ENCODE data around the gene MAP2K2. TPM values are rescaled to one million over a fixed set of nuclear protein-coding genes. Genes with fewer than 3 reads are reported as not detected.

The MAP2K2 gene

DNA sequence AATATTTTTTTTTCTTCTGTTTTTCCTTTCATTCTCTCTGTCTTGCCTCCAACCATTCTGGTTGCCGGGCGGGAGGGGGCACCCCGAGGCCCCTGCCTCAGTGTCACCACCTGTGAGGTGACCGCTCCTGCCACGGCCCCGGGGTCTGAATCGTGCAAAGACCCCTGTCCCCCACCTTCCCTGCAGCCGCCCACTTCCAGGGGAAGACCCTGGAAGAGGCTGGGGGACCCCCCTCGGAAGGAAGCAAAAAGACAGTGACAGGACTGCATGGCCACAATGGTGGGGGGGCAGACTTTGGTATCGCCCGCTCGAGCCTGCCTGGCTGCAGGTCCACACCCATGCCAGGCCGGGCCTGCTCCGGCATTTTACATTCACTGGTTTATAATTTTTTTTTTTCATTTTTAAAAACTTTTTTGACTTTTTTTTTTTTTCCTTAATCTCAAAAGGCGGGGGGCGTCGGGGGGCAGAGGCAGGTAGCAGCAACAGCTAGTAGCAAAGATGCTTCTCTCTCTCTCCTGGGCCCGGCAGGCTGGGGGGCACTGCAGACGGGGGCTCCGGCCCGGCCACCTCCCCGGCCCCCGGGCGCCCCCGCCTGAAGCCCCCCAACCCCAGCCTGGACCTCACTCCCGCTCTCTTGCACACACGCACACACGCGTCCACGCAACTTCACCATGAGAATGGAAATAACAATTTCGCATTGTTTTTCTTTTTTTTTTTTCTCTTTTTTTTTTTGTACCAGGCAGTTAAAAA lies 79.8 kb downstream of the MAP2K2 start:
- Histone ChIP-seq H3K9me3 (replicated peaks; ENCODE audit: low read length) (no peaks in the 10 kb centered on the region), H3K4me2 (ENCODE audit: low read length) (no peak overlapping the region), H3K27me3 (ENCODE audit: control insufficient read depth, insufficient read depth, low read length) (no peaks in the 10 kb centered on the region), H3K36me3 (ENCODE audit: insufficient read depth, low read length) (peaks cover 23% of the 10 kb centered on the region), H3K9ac (ENCODE audit: low read depth, low read length) (no peak overlapping the region), H3K4me3 (ENCODE audit: low read length) (no peak overlapping the region), H3K4me1 (ENCODE audit: control insufficient read depth, insufficient read depth, low read length) (no peaks in the 10 kb centered on the region)

DNA sequence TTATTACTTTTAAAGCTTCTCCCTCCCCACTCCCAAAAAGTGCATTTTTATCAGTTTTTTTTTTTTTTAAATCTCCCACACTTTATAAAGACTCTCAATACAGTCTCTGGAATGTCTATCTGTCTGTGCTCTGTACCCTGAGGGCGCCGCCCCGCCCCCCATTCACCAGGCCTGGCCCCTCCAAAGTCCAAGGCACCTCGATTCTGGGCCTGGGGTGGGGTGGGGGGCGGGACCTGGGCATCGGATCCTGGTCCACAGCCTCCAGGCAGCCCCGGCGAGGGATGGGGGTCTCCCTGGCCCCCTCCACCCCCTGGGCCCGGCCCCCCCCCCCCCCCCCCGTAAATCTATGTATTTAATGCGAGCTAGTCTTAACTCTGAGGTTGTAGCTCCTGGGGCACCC lies 80.5 kb downstream of the MAP2K2 start:
- H3K9ac ChIP-seq (ENCODE audit: low read depth, low read length), result no peak overlapping the region
- H3K4me3 ChIP-seq (ENCODE audit: low read length), result no peak overlapping the region
- H3K4me1 ChIP-seq (ENCODE audit: control insufficient read depth, insufficient read depth, low read length), result no peaks in the 10 kb centered on the region
- H3K36me3 ChIP-seq (ENCODE audit: insufficient read depth, low read length), result peaks cover 20% of the 10 kb centered on the region
- no peak overlapping the region for H3K4me2 ChIP-seq (ENCODE audit: low read length)
- no peaks in the 10 kb centered on the region for H3K9me3 ChIP-seq (replicated peaks; ENCODE audit: low read length)
- no peaks in the 10 kb centered on the region for H3K27me3 ChIP-seq (ENCODE audit: control insufficient read depth, insufficient read depth, low read length)

DNA sequence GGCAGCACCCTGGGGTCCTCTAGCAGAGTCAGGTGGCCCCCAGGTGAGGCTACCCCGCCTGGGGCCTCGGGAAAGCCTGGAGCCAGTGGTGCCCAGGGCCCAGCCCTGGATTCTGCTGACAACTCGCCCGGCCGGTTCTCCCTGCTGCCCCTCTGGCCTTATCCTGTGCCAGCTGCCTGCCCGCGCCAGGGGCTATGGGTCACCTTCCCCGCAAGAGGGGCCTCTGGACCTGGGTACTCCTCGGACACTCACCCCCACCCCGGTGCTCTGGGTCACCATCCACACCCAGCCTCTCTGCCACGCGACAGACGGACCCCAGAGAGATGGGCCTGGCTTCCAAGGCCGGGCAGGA lies 81.2 kb downstream of the MAP2K2 start:
- Histone ChIP-seq H3K4me2 (ENCODE audit: low read length) (no peak overlapping the region), H3K9ac (ENCODE audit: low read depth, low read length) (no peak overlapping the region), H3K36me3 (ENCODE audit: insufficient read depth, low read length) (peaks cover 16% of the 10 kb centered on the region), H3K4me3 (ENCODE audit: low read length) (no peak overlapping the region), H3K27me3 (ENCODE audit: control insufficient read depth, insufficient read depth, low read length) (no peaks in the 10 kb centered on the region), H3K9me3 (replicated peaks; ENCODE audit: low read length) (no peaks in the 10 kb centered on the region), H3K4me1 (ENCODE audit: control insufficient read depth, insufficient read depth, low read length) (no peaks in the 10 kb centered on the region)

DNA sequence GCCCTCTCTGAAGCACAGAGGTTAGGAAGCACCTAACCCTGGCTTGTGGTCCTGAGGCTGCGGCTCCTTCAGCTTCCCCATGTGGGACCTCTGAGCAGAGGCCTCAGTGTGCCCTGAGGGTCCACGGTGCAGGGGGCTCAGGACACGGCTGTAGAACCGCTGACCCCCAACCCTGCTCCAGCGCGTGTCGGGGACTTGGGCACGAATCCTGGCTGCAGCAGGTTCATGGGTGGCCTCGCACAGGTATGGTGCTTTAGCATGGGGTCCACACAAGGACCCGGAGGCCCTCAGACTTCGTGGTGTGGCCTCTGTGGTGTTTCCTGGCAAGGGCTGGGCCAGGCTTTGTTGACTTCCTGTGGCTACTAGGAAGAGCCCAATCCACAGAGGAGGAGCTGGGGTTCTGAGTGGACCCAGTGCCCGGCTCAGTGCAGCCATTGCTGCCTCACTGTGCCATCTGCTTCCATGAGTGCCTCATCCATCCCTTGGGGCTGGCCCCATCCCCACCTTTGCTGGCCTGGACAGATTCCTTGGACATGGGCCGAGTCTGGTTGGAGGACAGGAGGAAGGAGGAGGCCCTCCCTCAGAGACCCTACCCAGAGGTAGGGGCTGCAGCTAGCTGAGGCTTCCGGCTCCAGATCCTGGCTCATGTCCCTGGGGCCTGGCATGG lies 81.7 kb downstream of the MAP2K2 start:
- Histone ChIP-seq H3K4me3 (ENCODE audit: low read length) (no peak overlapping the region), H3K4me2 (ENCODE audit: low read length) (no peak overlapping the region), H3K27me3 (ENCODE audit: control insufficient read depth, insufficient read depth, low read length) (no peaks in the 10 kb centered on the region), H3K4me1 (ENCODE audit: control insufficient read depth, insufficient read depth, low read length) (no peaks in the 10 kb centered on the region), H3K9ac (ENCODE audit: low read depth, low read length) (no peak overlapping the region), H3K9me3 (replicated peaks; ENCODE audit: low read length) (no peaks in the 10 kb centered on the region), H3K36me3 (ENCODE audit: insufficient read depth, low read length) (peaks cover 21% of the 10 kb centered on the region)

Small RNA genes within 50 kb of the gene (small RNA-seq; reads per million reads assigned to genes)
- gene RF00017, result not detected
